RPMI8226 (cell line): ENCODE measurements around the gene COL17A1.
A peak's percentile ranks its signal among the peaks of the same experiment; 100 is the strongest.

Experiments used
- DNase-seq: peaks from one replicate; pipeline ENCODE4 v3.0.0-alpha.2; 2015

The COL17A1 gene

GRCh38 chr10:104046651-104047050 is 39.0 kb downstream of the COL17A1 start:
- no peak for DNase-seq

- peak; percentile 19 for DNase-seq
These were observed 40.3 kb downstream of the COL17A1 start for GRCh38 chr10:104045151-104046089.

- DNase-seq, result no peak
These were observed 41.8 kb downstream of the COL17A1 start for GRCh38 chr10:104043854-104044253.

- DNase-seq, result no peak
These were observed 42.4 kb downstream of the COL17A1 start for GRCh38 chr10:104043185-104043830.

GRCh38 chr10:104041891-104042535 is 43.7 kb downstream of the COL17A1 start:
- DNase-seq, result no peak

- no peak for DNase-seq
These were observed 44.6 kb downstream of the COL17A1 start for GRCh38 chr10:104040862-104041789.

GRCh38 chr10:104040382-104040781 is 45.3 kb downstream of the COL17A1 start:
- no peak for DNase-seq

- no peak for DNase-seq
These were observed 46.5 kb downstream of the COL17A1 start for GRCh38 chr10:104038958-104039752.

- no peak for DNase-seq
These were observed 47.1 kb downstream of the COL17A1 start for GRCh38 chr10:104038537-104038936.

- DNase-seq, result no peak
These were observed 48.3 kb downstream of the COL17A1 start for GRCh38 chr10:104037261-104037951.

- DNase-seq, result no peak
These were observed 49.0 kb downstream of the COL17A1 start for GRCh38 chr10:104036518-104037260.

GRCh38 chr10:104036069-104036384 is 49.7 kb downstream of the COL17A1 start:
- DNase-seq, result no peak

GRCh38 chr10:104035194-104036068 is 50.2 kb downstream of the COL17A1 start:
- no peak for DNase-seq

GRCh38 chr10:104034401-104035193 is 51.1 kb downstream of the COL17A1 start:
- DNase-seq, result no peak

- DNase-seq, result no peak
These were observed 51.7 kb downstream of the COL17A1 start for GRCh38 chr10:104033966-104034365.

GRCh38 chr10:104033401-104033930 is 52.2 kb downstream of the COL17A1 start:
- no peak for DNase-seq

GRCh38 chr10:104032144-104032775 is 53.4 kb downstream of the COL17A1 start:
- no peak for DNase-seq

GRCh38 chr10:104031631-104032030 is 54.0 kb downstream of the COL17A1 start:
- DNase-seq, result no peak
